Neuronal stem cell (in vitro differentiated cells): ENCODE data around the gene DNA2. TPM values are rescaled to one million over a fixed set of nuclear protein-coding genes. Genes with fewer than 3 reads are reported as not detected.

ENCODE experiments used
- DNase-seq: peaks from one replicate; pipeline ENCODE4 v3.0.0-alpha.2; 2013; ENCODE audit warnings: low spot score
- H2AFZ ChIP-seq: one replicate; pipeline ENCODE4 v1.6.1; 2013; ENCODE audit warnings: mild to moderate bottlenecking, low read length, inconsistent platforms
- H2AK5ac ChIP-seq: 2 replicates; pipeline ENCODE4 v1.6.1; 2013; ENCODE audit warnings: low read depth, mild to moderate bottlenecking, inconsistent platforms, low read length, moderate library complexity, mixed read lengths
- H2BK120ac ChIP-seq: 2 replicates; pipeline ENCODE4 v1.6.1; 2013; ENCODE audit warnings: low read depth, mild to moderate bottlenecking, inconsistent platforms, low read length, moderate library complexity, mixed read lengths
- H2BK12ac ChIP-seq: one replicate; pipeline ENCODE4 v1.6.1; 2013; ENCODE audit warnings: low read length, inconsistent platforms
- H2BK15ac ChIP-seq: 2 replicates; pipeline ENCODE4 v1.6.1; 2013; ENCODE audit warnings: mild to moderate bottlenecking, low read length, inconsistent platforms, mixed read lengths
- H2BK5ac ChIP-seq: one replicate; pipeline ENCODE4 v1.6.1; 2013; ENCODE audit warnings: inconsistent platforms, mild to moderate bottlenecking, low read length, moderate library complexity
- H3K14ac ChIP-seq: one replicate; pipeline ENCODE4 v1.6.1; 2013; ENCODE audit warnings: low read length, inconsistent platforms
- H3K18ac ChIP-seq: 2 replicates; pipeline ENCODE4 v1.6.1; 2013; ENCODE audit warnings: low read length, inconsistent platforms
- H3K23ac ChIP-seq: 2 replicates; pipeline ENCODE4 v1.6.1; 2013; ENCODE audit warnings: low read depth, mild to moderate bottlenecking, mixed read lengths, low read length, inconsistent platforms; ENCODE audit not compliant: poor library complexity
- H3K27ac ChIP-seq: replicated peaks from 3 replicates; pipeline ENCODE4 v1.5.1; 2013; ENCODE audit warnings: low read length, inconsistent platforms
- H3K27me3 ChIP-seq, 3 experiments: 2 replicates each; pipeline ENCODE4 v1.6.1; 2013; ENCODE audit warnings: low read length in 3 of 3, mild to moderate bottlenecking in 2 of 3, inconsistent platforms in 1 of 3, low read depth in 1 of 3, mixed read lengths in 1 of 3, moderate library complexity in 1 of 3; ENCODE audit not compliant: control insufficient read depth in 3 of 3, insufficient read depth in 3 of 3
- H3K36me3 ChIP-seq, 2 donors: replicated peaks in 1 of 2; 2 replicates each; pipeline ENCODE4 v1.6.1; 2013; ENCODE audit warnings: low read length in 2 of 2; ENCODE audit not compliant: control insufficient read depth in 2 of 2, insufficient read depth in 2 of 2
- H3K4ac ChIP-seq: 2 replicates; pipeline ENCODE4 v1.6.1; 2013; ENCODE audit warnings: inconsistent platforms, mild to moderate bottlenecking, low read length, moderate library complexity
- H3K4me1 ChIP-seq, 2 donors: 1 replicate in 1 of 2; 2 replicates in 1 of 2; pipeline ENCODE4 v1.6.1; 2013; ENCODE audit warnings: low read length in 2 of 2, low read depth in 1 of 2; ENCODE audit not compliant: control insufficient read depth in 2 of 2, insufficient read depth in 1 of 2
- H3K4me2 ChIP-seq: one replicate; pipeline ENCODE4 v1.6.1; 2013; ENCODE audit warnings: mild to moderate bottlenecking, low read length, inconsistent platforms; ENCODE audit not compliant: insufficient read depth, poor library complexity, severe bottlenecking
- H3K4me3 ChIP-seq, 2 donors: 2 replicates each; pipeline ENCODE4 v1.5.1; 2013; ENCODE audit warnings: low read length in 2 of 2, mild to moderate bottlenecking in 2 of 2, inconsistent platforms in 1 of 2, moderate library complexity in 1 of 2
- H3K79me1 ChIP-seq: one replicate; pipeline ENCODE4 v1.6.1; 2013; ENCODE audit warnings: low read depth, mild to moderate bottlenecking, inconsistent platforms, low read length, moderate library complexity
- H3K9ac ChIP-seq: one replicate; pipeline ENCODE4 v1.6.1; 2013; ENCODE audit warnings: mild to moderate bottlenecking, low read depth, low read length, inconsistent platforms; ENCODE audit not compliant: poor library complexity
- H3K9me3 ChIP-seq, 2 donors: replicated peaks in 1 of 2; 2 replicates each; pipeline versions ENCODE3 to v1.6.1; 2013; ENCODE audit warnings: low read length in 2 of 2, mild to moderate bottlenecking in 2 of 2, inconsistent platforms in 1 of 2, low read depth in 1 of 2, mixed read lengths in 1 of 2, moderate library complexity in 1 of 2; ENCODE audit not compliant: control insufficient read depth in 2 of 2, insufficient read depth in 1 of 2
- H4K8ac ChIP-seq: one replicate; pipeline ENCODE4 v1.6.1; 2013; ENCODE audit warnings: low read depth, mild to moderate bottlenecking, inconsistent platforms, low read length, moderate library complexity
- H4K91ac ChIP-seq: one replicate; pipeline ENCODE4 v1.6.1; 2013; ENCODE audit warnings: low read length, low read depth, mild to moderate bottlenecking, inconsistent platforms; ENCODE audit not compliant: poor library complexity
- WGBS, 2 donors: extraction: QIAGEN DNeasy Blood & Tissue Kit; methylation state at CpG; one replicate each; pipeline ENCODE4 v1.1.7; 2013; ENCODE audit warnings: missing lambda C conversion rate in 2 of 2, mixed read lengths in 1 of 2; ENCODE audit not compliant: insufficient read length in 2 of 2, insufficient replicate concordance in 1 of 2; ENCODE audit errors: extremely low coverage in 2 of 2; 5-methylcytosine and 5-hydroxymethylcytosine counted together
- small RNA-seq: library from polyadenylated mRNA; stranded (forward); fragments of <200 nt; extraction: miRNeasy Mini kit (QIAGEN cat#:217004); gene quantifications from one replicate; pipeline ENCODE3, GENCODE V24; 2013; ENCODE audit not compliant: insufficient read depth

The DNA2 gene

GRCh38 chr10:68366600-68366999 lies 105.2 kb downstream of the DNA2 start:
- Histone ChIP-seq H3K27me3 (no peaks in the 10 kb centered on the region), H2AK5ac (no peak overlapping the region), H3K27ac (no peak overlapping the region), H3K4me3 (no peak overlapping the region), H4K91ac (no peak overlapping the region), H3K79me1 (no peaks in the 10 kb centered on the region), H3K4ac (no peak overlapping the region), H2BK5ac (no peak overlapping the region), H2BK12ac (no peak overlapping the region), H4K8ac (no peak overlapping the region), H3K4me1 (no peaks in the 10 kb centered on the region), H2BK15ac (no peak overlapping the region), H2BK120ac (no peak overlapping the region), H3K4me2 (no peak overlapping the region), H3K14ac (no peak overlapping the region), H2AFZ (no peak overlapping the region), H3K36me3 (peaks cover 9 to 80% of the 10 kb centered on the region in 2 donors), H3K23ac (no peak overlapping the region), H3K9me3 (peaks cover 0 to 3% of the 10 kb centered on the region in 2 donors), H3K9ac (no peak overlapping the region), H3K18ac (no peak overlapping the region)
- no peak for DNase-seq
- no CpG with 5 or more reads among the region's 5 CpGs for WGBS, 2 donors

GRCh38 chr10:68365611-68366010 lies 106.2 kb downstream of the DNA2 start:
- Histone ChIP-seq H3K27ac (no peak overlapping the region), H2AK5ac (no peak overlapping the region), H3K36me3 (peaks cover 9 to 81% of the 10 kb centered on the region in 2 donors), H4K8ac (no peak overlapping the region), H3K23ac (no peak overlapping the region), H2AFZ (no peak overlapping the region), H3K79me1 (no peaks in the 10 kb centered on the region), H3K18ac (no peak overlapping the region), H2BK120ac (no peak overlapping the region), H3K4me1 (no peaks in the 10 kb centered on the region), H3K4me2 (no peak overlapping the region), H3K14ac (no peak overlapping the region), H3K4me3 (no peak overlapping the region), H2BK12ac (no peak overlapping the region), H3K9me3 (no peaks in the 10 kb centered on the region), H2BK5ac (no peak overlapping the region), H3K9ac (no peak overlapping the region), H3K27me3 (no peaks in the 10 kb centered on the region), H3K4ac (no peak overlapping the region), H4K91ac (no peak overlapping the region), H2BK15ac (no peak overlapping the region)
- WGBS, 2 donors = no CpG with 5 or more reads among the region's 2 CpGs
- no peak for DNase-seq

- Histone ChIP-seq H3K23ac (no peak overlapping the region), H2AK5ac (no peak overlapping the region), H3K27ac (no peak overlapping the region), H3K79me1 (no peaks in the 10 kb centered on the region), H2BK5ac (no peak overlapping the region), H3K18ac (no peak overlapping the region), H3K27me3 (no peaks in the 10 kb centered on the region), H2BK15ac (no peak overlapping the region), H4K8ac (no peak overlapping the region), H2BK12ac (no peak overlapping the region), H3K14ac (no peak overlapping the region), H4K91ac (no peak overlapping the region), H2AFZ (no peak overlapping the region), H3K4ac (no peak overlapping the region), H3K36me3 (peaks cover 9 to 79% of the 10 kb centered on the region in 2 donors), H3K4me2 (no peak overlapping the region), H3K4me3 (no peak overlapping the region), H2BK120ac (no peak overlapping the region), H3K9ac (no peak overlapping the region), H3K4me1 (no peaks in the 10 kb centered on the region), H3K9me3 (no peaks in the 10 kb centered on the region)
- no peak for DNase-seq
- 100% methylated on average over 1 of the region's 3 CpGs; no CpG with 5 or more reads in 1 of the 2 donors for WGBS, 2 donors
These were observed 107.5 kb downstream of the DNA2 start for GRCh38 chr10:68364101-68364886.

Small RNAs within 50 kb of the gene (small RNA-seq; reads per million reads assigned to genes)
- not detected for gene RF00019
- not detected for gene RNA5SP319
